TTC549 (cell line): ENCODE data around the gene TEP1.
"Not testable (repeated sequence)": the region's sequence is repeated elsewhere in the genome, so short reads cannot be mapped to it uniquely, and the experiment has no call there.

Experiments used
- FAIRE-seq: peaks from 2 replicates; lab custom pipeline; 2012; peaks lifted over from hg19 to GRCh38; lab: Jason Lieb, UNC

Gene TEP1

DNA sequence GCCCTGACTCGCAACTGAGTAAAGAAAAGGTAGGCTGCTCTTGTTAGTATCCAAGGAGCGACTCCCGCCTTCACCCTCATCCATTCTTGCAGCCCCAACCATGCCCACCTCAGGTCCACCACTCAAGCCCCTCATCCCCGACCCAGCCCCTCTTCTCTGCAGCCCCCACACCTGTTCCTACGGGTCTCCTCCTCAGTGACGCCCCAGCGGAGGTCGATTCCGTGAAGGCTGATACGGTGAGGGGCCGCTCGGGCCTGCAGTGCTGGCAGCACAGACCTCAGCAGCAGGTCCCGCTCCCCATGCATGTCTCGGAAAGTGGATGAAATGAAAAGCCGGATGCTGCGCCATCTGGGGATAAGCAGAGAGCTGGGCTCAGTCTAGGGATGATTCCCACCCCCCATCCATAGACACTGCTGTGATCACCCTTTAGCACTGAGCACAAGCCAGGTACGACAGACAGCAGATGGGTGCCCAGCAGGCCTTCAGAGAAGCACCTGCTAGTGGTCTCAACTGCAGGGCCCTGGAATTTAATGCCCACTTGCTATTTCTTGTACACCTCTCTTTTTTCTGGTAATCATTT, 26.9 kb downstream of the TEP1 start:
- FAIRE-seq: no peak

GRCh38 chr14:20384886-20385285, 28.4 kb downstream of the TEP1 start:
- no peak for FAIRE-seq

DNA sequence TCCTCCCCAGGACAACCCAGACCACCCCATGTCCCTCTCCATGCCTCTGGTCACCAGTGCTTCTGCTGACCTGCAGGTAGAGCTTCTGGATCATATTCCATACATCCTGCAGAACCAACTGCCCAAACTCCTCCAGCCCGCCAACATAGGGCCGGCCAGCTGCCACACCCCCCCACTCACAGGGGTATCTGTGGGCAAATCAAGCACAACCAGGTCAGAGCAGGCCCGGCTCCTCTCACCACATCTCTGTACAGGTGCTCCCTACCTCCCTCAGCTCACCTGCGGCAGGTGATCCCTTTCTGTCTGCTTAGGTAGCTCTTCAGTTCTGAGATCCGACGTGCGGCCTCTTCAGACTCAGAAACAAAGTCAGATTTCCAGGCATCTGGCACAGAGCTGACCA, 29.0 kb downstream of the TEP1 start:
- no peak for FAIRE-seq

DNA sequence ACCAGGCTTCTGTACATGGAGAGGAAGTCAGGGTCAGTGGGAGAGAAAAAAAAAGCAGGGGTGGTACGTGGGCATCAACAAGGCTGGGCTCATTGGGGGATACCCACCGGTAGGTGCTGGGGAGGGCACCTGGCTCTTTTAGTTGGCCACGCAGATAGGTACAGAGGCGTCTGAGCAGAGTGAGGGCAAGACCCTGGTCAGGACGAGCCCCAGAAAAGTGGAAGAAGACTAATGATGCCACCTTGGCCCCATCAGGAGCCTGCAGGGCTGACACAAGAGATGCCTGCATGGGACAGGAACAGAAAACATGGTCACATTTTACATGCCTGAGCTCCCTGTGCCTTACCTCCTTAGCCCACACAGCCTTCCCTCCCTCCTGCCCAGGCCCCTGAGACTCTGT, 29.7 kb downstream of the TEP1 start:
- FAIRE-seq: no peak

- no peak for FAIRE-seq
Observed at GRCh38 chr14:20383032-20383431, 30.3 kb downstream of the TEP1 start.

GRCh38 chr14:20382526-20382925, 30.8 kb downstream of the TEP1 start:
- no peak for FAIRE-seq

- no peak for FAIRE-seq
Observed at GRCh38 chr14:20381341-20381740, 32.0 kb downstream of the TEP1 start.

GRCh38 chr14:20380681-20381080, 32.6 kb downstream of the TEP1 start:
- no peak for FAIRE-seq

- no peak for FAIRE-seq
Observed at GRCh38 chr14:20379743-20380142, 33.6 kb downstream of the TEP1 start.

- FAIRE-seq: no peak
Observed at GRCh38 chr14:20377171-20377570, 36.1 kb downstream of the TEP1 start.

DNA sequence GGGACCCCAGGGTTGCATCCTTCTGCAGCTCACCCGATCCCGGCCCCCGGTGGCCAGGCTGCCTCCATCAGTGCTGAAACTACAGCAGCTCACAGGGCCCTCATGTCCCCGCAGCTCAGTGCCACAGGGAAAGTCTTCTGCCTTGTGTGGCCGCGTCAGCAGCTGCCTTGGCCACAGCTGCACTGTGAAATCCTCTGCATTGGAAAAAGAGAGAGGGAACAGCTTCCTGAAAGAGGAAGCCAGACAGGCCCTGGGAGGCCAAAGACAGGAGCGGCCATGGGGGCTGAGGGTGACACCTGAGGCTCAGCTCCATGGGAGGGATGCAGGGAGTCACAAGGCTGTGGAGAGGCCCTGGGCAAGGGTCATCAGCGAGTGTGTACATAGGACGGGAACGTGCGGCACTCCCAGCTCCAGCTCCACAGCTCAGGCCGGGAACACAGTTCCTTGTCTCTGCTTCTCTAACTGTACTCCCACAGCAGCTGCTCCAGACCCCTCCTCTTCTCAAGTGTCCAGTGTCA, 37.2 kb downstream of the TEP1 start:
- FAIRE-seq: no peak

- FAIRE-seq: no peak
Observed at GRCh38 chr14:20375471-20375870, 37.8 kb downstream of the TEP1 start.

- FAIRE-seq: no peak
Observed at GRCh38 chr14:20372796-20373195, 40.5 kb downstream of the TEP1 start.

DNA sequence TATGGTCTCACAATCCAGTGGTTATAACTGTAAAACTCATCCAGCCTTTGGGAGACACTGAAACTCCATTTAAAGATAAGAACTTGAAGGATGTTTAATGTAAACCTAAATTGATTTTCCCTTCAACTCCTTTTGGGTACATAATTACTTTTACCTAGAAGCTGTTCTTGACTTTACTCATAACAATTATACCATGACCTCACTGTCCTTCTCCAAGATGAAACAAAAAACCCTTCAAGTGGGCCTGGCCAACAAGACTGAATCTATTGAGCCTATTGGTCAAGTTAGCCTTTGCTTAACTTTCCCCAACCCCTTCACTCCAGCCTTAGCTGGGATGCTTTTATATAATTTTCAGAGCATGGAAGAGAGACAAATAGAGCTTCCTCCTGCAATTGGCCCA, 47.4 kb downstream of the TEP1 start:
- FAIRE-seq: no peak

- FAIRE-seq: not testable (repeated sequence)
Observed at GRCh38 chr14:20358474-20358873, 54.8 kb downstream of the TEP1 start.

DNA sequence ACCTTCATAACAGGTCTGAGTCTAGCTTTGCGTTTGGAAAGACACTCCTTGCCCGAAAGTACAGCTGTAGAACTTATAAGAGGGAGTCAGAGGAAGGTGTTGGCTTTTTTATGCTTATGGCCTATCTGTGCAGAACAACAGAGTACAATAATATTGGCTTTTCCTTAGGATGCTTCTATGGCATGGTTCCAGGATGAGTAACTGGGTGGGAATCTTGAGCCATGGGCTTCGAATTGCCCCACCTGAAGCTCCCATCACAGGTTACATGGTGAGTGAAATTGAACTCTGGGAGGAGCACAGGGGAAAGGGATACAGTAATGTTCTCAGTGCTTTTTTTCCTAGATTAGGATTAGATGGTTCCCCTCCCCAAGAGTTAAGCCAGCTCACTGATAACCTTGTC, 56.9 kb downstream of the TEP1 start:
- no peak for FAIRE-seq

GRCh38 chr14:20350860-20351259, 62.4 kb downstream of the TEP1 start:
- FAIRE-seq: no peak

- FAIRE-seq: no peak
Observed at GRCh38 chr14:20350282-20350681, 63.0 kb downstream of the TEP1 start.

GRCh38 chr14:20347747-20348146, 65.6 kb downstream of the TEP1 start:
- FAIRE-seq: no peak

GRCh38 chr14:20346713-20347112, 66.6 kb downstream of the TEP1 start:
- FAIRE-seq: no peak

GRCh38 chr14:20345366-20345765, 67.9 kb downstream of the TEP1 start:
- no peak for FAIRE-seq

GRCh38 chr14:20343862-20344220, 69.5 kb downstream of the TEP1 start:
- FAIRE-seq: no peak

- FAIRE-seq: peak; percentile 98
Observed at GRCh38 chr14:20343092-20343861, 70.0 kb downstream of the TEP1 start, which contains the start of gene PARP2. PARP2 (plus strand) TSS chr14:20343635; CDS start chr14:20343642, 7 bp downstream.

- no peak for FAIRE-seq
Observed at GRCh38 chr14:20341646-20342045, 71.7 kb downstream of the TEP1 start.
